ENCODE measurements around the gene LBHD1.

GRCh38 chr11:62712861-62713260, 40.8 kb upstream of the LBHD1 start:
- TF ChIP-seq CTCF (IDR thresholded peaks at IDR 0.05) (no peak), POLR2A (IDR thresholded peaks at IDR 0.05) (no peak)

Measured in sigmoid colon (tissue), 3 donors.